ENCODE data around the gene ADAMTS4. TPM values are rescaled to one million over a fixed set of nuclear protein-coding genes. Genes with fewer than 3 reads are reported as not detected.
A peak's percentile ranks its signal among the peaks of the same experiment; 100 is the strongest.
"Not testable (repeated sequence)": the region's sequence is repeated elsewhere in the genome, so short reads cannot be mapped to it uniquely, and the experiment has no call there.

Gene ADAMTS4
- polyA plus RNA-seq, 2 donors, result 0.82 to 1.1 TPM

- H3K36me3 ChIP-seq (ENCODE audit: control insufficient read depth in 2 of 2, insufficient read depth in 2 of 2, low read length in 1 of 2), result peaks cover 0 to 19% of the 10 kb centered on the region in 2 donors
- no peaks in the 10 kb centered on the region for H3K27me3 ChIP-seq (ENCODE audit: control insufficient read depth in 1 of 2, insufficient read depth in 2 of 2, low read length in 2 of 2)
- WGBS, 2 donors, result 92 to 93% methylated on average over 7 of the region's 7 CpGs
- no peak overlapping the region for H3K4me3 ChIP-seq (ENCODE audit: low read depth in 1 of 2, low read length in 2 of 2)
- H3K9me3 ChIP-seq (ENCODE audit: control insufficient read depth in 2 of 2, insufficient read depth in 1 of 2, low read depth in 1 of 2, low read length in 1 of 2), result no peaks in the 10 kb centered on the region
- H3K27ac ChIP-seq (ENCODE audit: low read depth in 2 of 2, low read length in 1 of 2), result no peak overlapping the region
- H3K4me1 ChIP-seq (ENCODE audit: control insufficient read depth in 2 of 2, insufficient read depth in 2 of 2, low read length in 1 of 2), result peaks cover 2 to 8% of the 10 kb centered on the region in 2 donors
These were observed 29.2 kb upstream of the ADAMTS4 start for GRCh38 chr1:161228032-161228431.

GRCh38 chr1:161227196-161227871, 28.5 kb upstream of the ADAMTS4 start:
- Histone ChIP-seq H3K4me1 (ENCODE audit: control insufficient read depth in 2 of 2, insufficient read depth in 2 of 2, low read length in 1 of 2) (peaks cover 2 to 8% of the 10 kb centered on the region in 2 donors), H3K4me3 (ENCODE audit: low read depth in 1 of 2, low read length in 2 of 2) (peak overlapping the region in 1 of 2 donors; percentile 28), H3K9me3 (ENCODE audit: control insufficient read depth in 2 of 2, insufficient read depth in 1 of 2, low read depth in 1 of 2, low read length in 1 of 2) (no peaks in the 10 kb centered on the region), H3K27me3 (ENCODE audit: control insufficient read depth in 1 of 2, insufficient read depth in 2 of 2, low read length in 2 of 2) (no peaks in the 10 kb centered on the region), H3K36me3 (ENCODE audit: control insufficient read depth in 2 of 2, insufficient read depth in 2 of 2, low read length in 1 of 2) (peaks cover 0 to 19% of the 10 kb centered on the region in 2 donors), H3K27ac (ENCODE audit: low read depth in 2 of 2, low read length in 1 of 2) (peak overlapping the region; percentile 50 to 82)
- WGBS, 2 donors, result 36 to 38% methylated on average over 11 of the region's 11 CpGs

GRCh38 chr1:161226759-161227158, 27.9 kb upstream of the ADAMTS4 start:
- Histone ChIP-seq H3K4me1 (ENCODE audit: control insufficient read depth in 2 of 2, insufficient read depth in 2 of 2, low read length in 1 of 2) (peaks cover 2 to 8% of the 10 kb centered on the region in 2 donors), H3K4me3 (ENCODE audit: low read depth in 1 of 2, low read length in 2 of 2) (peak overlapping the region; percentile 64 to 89), H3K27me3 (ENCODE audit: control insufficient read depth in 1 of 2, insufficient read depth in 2 of 2, low read length in 2 of 2) (no peaks in the 10 kb centered on the region), H3K27ac (ENCODE audit: low read depth in 2 of 2, low read length in 1 of 2) (peak overlapping the region in 1 of 2 donors; percentile 82), H3K9me3 (ENCODE audit: control insufficient read depth in 2 of 2, insufficient read depth in 1 of 2, low read depth in 1 of 2, low read length in 1 of 2) (no peaks in the 10 kb centered on the region), H3K36me3 (ENCODE audit: control insufficient read depth in 2 of 2, insufficient read depth in 2 of 2, low read length in 1 of 2) (peaks cover 0 to 19% of the 10 kb centered on the region in 2 donors)
- 49 to 62% methylated on average over 3 of the region's 3 CpGs for WGBS, 2 donors

- peak overlapping the region; percentile 19 to 82 for H3K27ac ChIP-seq (ENCODE audit: low read depth in 2 of 2, low read length in 1 of 2)
- H3K9me3 ChIP-seq (ENCODE audit: control insufficient read depth in 2 of 2, insufficient read depth in 1 of 2, low read depth in 1 of 2, low read length in 1 of 2), result no peaks in the 10 kb centered on the region
- H3K36me3 ChIP-seq (ENCODE audit: control insufficient read depth in 2 of 2, insufficient read depth in 2 of 2, low read length in 1 of 2), result peaks cover 0 to 19% of the 10 kb centered on the region in 2 donors
- 7% methylated on average over 15 of the region's 15 CpGs for whole genome bisulfite sequencing, 2 donors
- H3K27me3 ChIP-seq (ENCODE audit: control insufficient read depth in 1 of 2, insufficient read depth in 2 of 2, low read length in 2 of 2), result no peaks in the 10 kb centered on the region
- peaks cover 2 to 8% of the 10 kb centered on the region in 2 donors for H3K4me1 ChIP-seq (ENCODE audit: control insufficient read depth in 2 of 2, insufficient read depth in 2 of 2, low read length in 1 of 2)
- H3K4me3 ChIP-seq (ENCODE audit: low read depth in 1 of 2, low read length in 2 of 2), result peak overlapping the region; percentile 64 to 89
These were observed 27.5 kb upstream of the ADAMTS4 start for GRCh38 chr1:161226320-161226711.

- Histone ChIP-seq H3K27ac (ENCODE audit: low read depth in 2 of 2, low read length in 1 of 2) (peak within 1 kb of the TSS; percentile 64 to 82), H3K4me1 (ENCODE audit: control insufficient read depth in 2 of 2, insufficient read depth in 2 of 2, low read length in 1 of 2) (peaks cover 2 to 8% of the 10 kb centered on the region in 2 donors), H3K36me3 (ENCODE audit: control insufficient read depth in 2 of 2, insufficient read depth in 2 of 2, low read length in 1 of 2) (peaks cover 0 to 19% of the 10 kb centered on the region in 2 donors), H3K4me3 (ENCODE audit: low read depth in 1 of 2, low read length in 2 of 2) (peak within 1 kb of the TSS; percentile 64 to 89), H3K9me3 (ENCODE audit: control insufficient read depth in 2 of 2, insufficient read depth in 1 of 2, low read depth in 1 of 2, low read length in 1 of 2) (no peaks in the 10 kb centered on the region), H3K27me3 (ENCODE audit: control insufficient read depth in 1 of 2, insufficient read depth in 2 of 2, low read length in 2 of 2) (no peaks in the 10 kb centered on the region)
- 6 to 7% methylated on average over 16 of the region's 16 CpGs for WGBS, 2 donors
These were observed 26.9 kb upstream of the ADAMTS4 start, which contains the start of gene TOMM40L for GRCh38 chr1:161225534-161226319. TSS of gene TOMM40L (plus strand) at chr1:161226060. CDS start at chr1:161226490, 430 bp downstream.

- no peak overlapping the region for H3K4me3 ChIP-seq (ENCODE audit: low read depth in 1 of 2, low read length in 2 of 2)
- no peaks in the 10 kb centered on the region for H3K9me3 ChIP-seq (ENCODE audit: control insufficient read depth in 2 of 2, insufficient read depth in 1 of 2, low read depth in 1 of 2, low read length in 1 of 2)
- peaks cover 2 to 8% of the 10 kb centered on the region in 2 donors for H3K4me1 ChIP-seq (ENCODE audit: control insufficient read depth in 2 of 2, insufficient read depth in 2 of 2, low read length in 1 of 2)
- 67 to 70% methylated on average over 7 of the region's 7 CpGs for WGBS, 2 donors
- H3K27me3 ChIP-seq (ENCODE audit: control insufficient read depth in 1 of 2, insufficient read depth in 2 of 2, low read length in 2 of 2), result no peaks in the 10 kb centered on the region
- peaks cover 0 to 18% of the 10 kb centered on the region in 2 donors for H3K36me3 ChIP-seq (ENCODE audit: control insufficient read depth in 2 of 2, insufficient read depth in 2 of 2, low read length in 1 of 2)
- peak overlapping the region; percentile 64 to 81 for H3K27ac ChIP-seq (ENCODE audit: low read depth in 2 of 2, low read length in 1 of 2)
These were observed 26.3 kb upstream of the ADAMTS4 start for GRCh38 chr1:161225178-161225533.

GRCh38 chr1:161224695-161225087, 25.8 kb upstream of the ADAMTS4 start:
- peaks cover 0 to 16% of the 10 kb centered on the region in 2 donors for H3K36me3 ChIP-seq (ENCODE audit: control insufficient read depth in 2 of 2, insufficient read depth in 2 of 2, low read length in 1 of 2)
- H3K4me3 ChIP-seq (ENCODE audit: low read depth in 1 of 2, low read length in 2 of 2); H3K27me3 ChIP-seq (ENCODE audit: control insufficient read depth in 1 of 2, insufficient read depth in 2 of 2, low read length in 2 of 2); H3K4me1 ChIP-seq (ENCODE audit: control insufficient read depth in 2 of 2, insufficient read depth in 2 of 2, low read length in 1 of 2); H3K27ac ChIP-seq (ENCODE audit: low read depth in 2 of 2, low read length in 1 of 2); H3K9me3 ChIP-seq (ENCODE audit: control insufficient read depth in 2 of 2, insufficient read depth in 1 of 2, low read depth in 1 of 2, low read length in 1 of 2): not testable (repeated sequence)
- WGBS, 2 donors, result 71 to 82% methylated on average over 12 to 13 of the region's 13 CpGs

GRCh38 chr1:161223805-161224694, 25.2 kb upstream of the ADAMTS4 start:
- Histone ChIP-seq H3K4me3 (ENCODE audit: low read depth in 1 of 2, low read length in 2 of 2) (no peak overlapping the region), H3K27me3 (ENCODE audit: control insufficient read depth in 1 of 2, insufficient read depth in 2 of 2, low read length in 2 of 2) (no peaks in the 10 kb centered on the region), H3K27ac (ENCODE audit: low read depth in 2 of 2, low read length in 1 of 2) (no peak overlapping the region), H3K4me1 (ENCODE audit: control insufficient read depth in 2 of 2, insufficient read depth in 2 of 2, low read length in 1 of 2) (peaks cover 2 to 8% of the 10 kb centered on the region in 2 donors), H3K9me3 (ENCODE audit: control insufficient read depth in 2 of 2, insufficient read depth in 1 of 2, low read depth in 1 of 2, low read length in 1 of 2) (no peaks in the 10 kb centered on the region), H3K36me3 (ENCODE audit: control insufficient read depth in 2 of 2, insufficient read depth in 2 of 2, low read length in 1 of 2) (peaks cover 0 to 12% of the 10 kb centered on the region in 2 donors)
- 80 to 86% methylated on average over 7 of the region's 7 CpGs for WGBS, 2 donors
